Measurements from ENCODE around the gene PDS5B.

PDS5B gene

DNA sequence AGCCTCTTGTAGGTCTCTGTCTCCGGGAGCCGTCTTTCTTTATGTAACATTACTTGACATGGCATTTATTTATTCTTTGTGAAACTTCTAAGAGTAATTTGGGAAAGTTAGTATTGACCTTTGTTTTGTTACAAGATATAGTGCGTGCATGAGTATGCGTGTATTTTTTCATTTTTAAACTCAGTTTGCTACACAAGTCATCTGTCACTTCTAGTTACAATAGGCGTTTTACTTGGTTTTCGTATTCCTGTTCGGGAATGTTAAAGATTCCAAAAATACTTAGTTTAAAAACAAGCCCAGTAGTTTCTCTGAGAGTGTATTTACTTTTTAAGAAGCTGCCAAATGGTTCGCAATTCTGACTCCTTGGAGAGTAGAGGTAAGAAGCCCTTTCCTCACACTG lies 3.2 kb downstream of the PDS5B start:
- DNase-seq = no peak

DNA sequence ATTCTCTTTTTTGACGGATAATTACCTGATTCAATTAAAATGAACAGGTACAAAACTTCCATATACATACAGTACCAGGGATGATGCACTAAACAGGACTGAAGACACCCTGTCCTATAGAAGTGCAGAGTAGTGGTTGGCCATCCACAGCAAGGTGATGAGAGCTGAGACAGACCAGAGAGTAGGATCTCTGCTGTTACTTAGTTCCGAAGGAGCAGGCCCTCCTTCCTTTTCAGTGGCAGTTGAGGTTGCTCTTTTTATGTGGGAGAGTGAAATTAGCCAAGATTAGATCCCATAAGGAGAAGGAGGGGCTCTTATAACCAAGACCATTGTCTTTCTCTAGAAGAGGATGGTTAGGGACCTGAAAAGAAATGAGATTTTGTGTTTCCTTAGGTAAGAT lies 4.0 kb downstream of the PDS5B start:
- no peak for DNase-seq

GRCh38 chr13:32592082-32592481 lies 5.8 kb downstream of the PDS5B start:
- no peak for DNase-seq

- DNase-seq = no peak
Observed at GRCh38 chr13:32594157-32594738, 8.0 kb downstream of the PDS5B start.

DNA sequence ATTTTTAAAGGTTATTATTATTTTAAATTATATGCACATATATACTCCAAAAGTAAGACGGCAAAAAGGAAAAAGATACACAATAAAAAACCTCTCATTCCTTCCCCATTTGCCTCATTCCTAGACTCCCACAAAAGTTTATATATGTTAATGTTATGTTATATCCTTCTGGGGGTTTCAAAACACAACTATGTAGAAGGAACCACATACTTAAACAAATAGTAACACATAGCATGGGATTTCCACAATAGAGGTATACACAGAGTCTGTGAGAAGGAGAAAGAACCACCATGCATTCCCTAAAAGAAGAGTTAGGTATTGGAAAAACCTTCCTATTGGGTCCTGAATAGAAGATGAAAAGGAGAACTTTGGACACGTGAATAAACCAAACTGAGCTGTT lies 9.1 kb downstream of the PDS5B start:
- DNase-seq = no peak

- DNase-seq = no peak
Observed at GRCh38 chr13:32600890-32601289, 14.6 kb downstream of the PDS5B start.

- no peak for DNase-seq
Observed at GRCh38 chr13:32609428-32609827, 23.2 kb downstream of the PDS5B start.

DNA sequence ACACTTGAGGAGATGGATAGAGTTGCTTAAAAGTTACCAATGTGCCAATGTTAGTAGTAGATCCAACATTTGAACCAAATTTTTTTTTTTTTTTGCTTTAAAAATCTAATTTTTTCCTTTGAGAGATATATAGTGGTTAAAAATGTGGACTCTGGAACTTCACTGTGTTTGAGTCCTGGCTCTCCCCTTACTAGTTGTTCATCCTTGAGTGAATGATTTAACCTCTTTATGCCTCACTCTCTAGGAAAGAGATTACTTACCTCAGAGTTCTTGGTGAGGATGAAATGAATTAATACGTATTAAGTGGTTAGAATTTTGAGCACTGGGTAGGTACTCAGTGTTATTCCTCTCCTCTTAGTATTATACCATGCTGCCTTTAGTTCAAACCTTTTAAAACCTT lies 24.3 kb downstream of the PDS5B start:
- DNase-seq = no peak

GRCh38 chr13:32610977-32611376 lies 24.7 kb downstream of the PDS5B start:
- no peak for DNase-seq

GRCh38 chr13:32616883-32617511 lies 30.7 kb downstream of the PDS5B start:
- DNase-seq = no peak

GRCh38 chr13:32622827-32623226 lies 36.6 kb downstream of the PDS5B start:
- no peak for DNase-seq

DNA sequence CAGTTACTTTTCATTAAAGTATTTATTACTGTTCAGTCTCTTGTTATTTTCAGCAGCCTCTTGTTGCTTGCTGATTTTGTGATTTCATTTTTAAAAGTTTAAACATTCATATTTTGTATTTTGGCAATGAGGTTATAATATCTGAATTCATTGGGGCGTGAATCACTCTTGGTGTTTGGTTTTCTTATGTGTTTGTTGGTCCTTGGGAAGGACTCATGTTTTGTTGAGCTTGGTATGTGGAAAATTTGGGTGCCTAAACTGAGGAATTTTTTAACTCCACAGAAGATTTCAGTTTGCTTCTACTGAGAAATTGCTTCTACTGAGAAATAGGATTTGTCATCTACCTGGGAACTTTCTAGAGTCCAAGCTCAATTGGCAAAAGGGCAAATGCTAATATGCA lies 38.2 kb downstream of the PDS5B start:
- DNase-seq = no peak

GRCh38 chr13:32627793-32628192 lies 41.5 kb downstream of the PDS5B start:
- no peak for DNase-seq

DNA sequence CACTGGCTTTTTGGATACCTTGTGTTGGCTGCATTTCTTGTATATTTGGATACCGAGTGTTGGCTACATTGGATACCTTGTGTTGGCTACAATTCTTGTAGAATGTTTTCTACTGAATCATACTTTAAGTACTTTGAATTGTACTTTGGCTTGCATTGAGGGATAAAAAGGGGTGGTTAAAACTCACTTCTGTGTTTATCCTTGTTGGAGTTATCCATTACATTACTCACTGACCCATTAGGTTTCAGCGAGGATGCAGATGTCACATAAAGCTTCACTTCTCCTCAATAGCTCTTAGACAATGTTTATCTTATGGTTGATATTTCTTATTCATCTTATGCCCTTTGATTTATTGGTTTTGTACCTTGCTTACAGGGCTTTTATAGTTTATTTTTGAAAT lies 43.1 kb downstream of the PDS5B start:
- DNase-seq = no peak

- no peak for DNase-seq
Observed at GRCh38 chr13:32629866-32630265, 43.6 kb downstream of the PDS5B start.

GRCh38 chr13:32632343-32632909 lies 46.2 kb downstream of the PDS5B start:
- DNase-seq = no peak

DNA sequence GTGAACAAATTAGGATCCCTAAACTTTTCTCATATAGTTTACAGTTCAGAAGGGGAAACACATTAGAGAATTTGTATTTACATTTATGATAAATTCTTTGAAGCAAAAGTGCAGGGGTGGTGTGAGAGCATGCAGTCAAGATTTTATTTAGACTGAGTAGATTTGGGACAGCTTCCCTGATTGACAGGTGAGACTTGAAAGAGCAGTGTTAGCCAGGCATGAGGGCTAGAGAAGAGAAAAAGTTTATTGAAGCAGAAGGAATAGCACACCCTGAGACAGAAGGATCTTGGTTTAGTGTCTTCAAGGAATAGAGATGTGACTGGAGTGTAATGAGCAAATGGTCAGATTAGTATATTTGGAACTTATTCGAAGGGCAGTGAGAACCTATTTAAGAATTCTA lies 50.5 kb downstream of the PDS5B start:
- no peak for DNase-seq

DNA sequence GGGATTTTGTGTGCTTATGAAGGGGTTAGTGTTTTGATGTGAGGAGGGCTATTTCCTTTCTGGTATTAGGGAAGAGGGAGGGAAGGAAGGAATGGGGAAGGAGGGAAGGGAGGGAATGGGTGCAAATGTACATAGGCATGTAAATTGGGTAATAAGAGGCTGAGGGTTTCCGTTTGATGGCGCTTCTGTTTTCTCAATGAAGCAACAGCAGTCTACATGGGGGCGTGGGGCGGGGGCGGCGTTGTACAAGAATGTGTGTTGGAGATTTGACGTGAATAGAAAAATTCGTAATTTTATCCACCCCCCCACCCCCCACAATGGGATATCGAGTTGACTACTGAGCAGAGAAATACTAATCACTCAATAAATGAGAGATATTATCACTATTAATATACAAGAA lies 52.5 kb downstream of the PDS5B start:
- DNase-seq = no peak

DNA sequence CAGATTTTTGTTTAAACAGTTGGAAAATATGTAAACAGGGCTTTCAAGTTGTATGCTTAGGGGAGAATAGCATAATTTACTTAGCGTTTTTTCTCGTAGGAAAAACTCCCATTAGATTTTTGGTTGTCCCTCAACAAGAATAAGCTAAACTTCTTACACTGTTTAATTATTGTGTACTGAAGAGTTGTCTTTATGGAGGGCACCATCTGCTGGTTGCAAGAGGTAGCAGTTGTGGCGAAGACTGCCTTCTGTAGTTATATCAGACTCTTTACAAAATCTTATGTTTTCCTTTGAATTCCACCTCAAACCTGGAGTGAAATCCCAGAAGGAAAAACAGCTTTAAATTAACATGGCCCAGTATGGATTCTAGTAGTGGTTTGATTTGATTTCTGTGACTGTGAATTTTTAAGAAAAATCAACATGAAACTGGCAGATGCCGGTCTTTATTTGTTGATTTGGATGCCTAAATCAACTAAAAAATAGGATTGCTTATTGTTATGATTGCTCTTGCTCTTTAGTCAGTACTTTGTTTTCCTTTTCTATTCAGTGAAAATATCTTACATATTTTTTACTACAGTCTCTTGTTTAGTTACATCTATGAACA lies 53.4 kb downstream of the PDS5B start:
- peak; percentile 39 for DNase-seq

DNA sequence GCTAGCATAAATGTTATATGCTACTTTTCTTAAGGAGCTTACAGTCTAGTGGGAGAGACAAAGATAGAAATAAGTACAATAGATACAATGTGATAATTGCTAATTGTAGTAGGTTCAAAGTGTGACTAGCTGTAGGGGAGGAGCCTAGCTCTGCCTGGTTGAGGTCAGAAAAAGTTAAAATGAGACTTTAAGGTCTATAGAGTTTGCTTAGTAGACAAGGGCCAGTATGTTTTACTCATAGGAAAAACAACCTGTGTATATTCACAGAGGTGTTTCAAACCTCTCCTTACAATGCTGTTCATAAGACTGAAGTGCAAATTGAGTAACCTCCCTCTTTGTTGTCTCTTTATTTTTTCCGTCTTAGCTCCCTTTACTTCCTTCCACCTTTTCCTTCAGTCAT lies 56.1 kb downstream of the PDS5B start:
- no peak for DNase-seq

DNA sequence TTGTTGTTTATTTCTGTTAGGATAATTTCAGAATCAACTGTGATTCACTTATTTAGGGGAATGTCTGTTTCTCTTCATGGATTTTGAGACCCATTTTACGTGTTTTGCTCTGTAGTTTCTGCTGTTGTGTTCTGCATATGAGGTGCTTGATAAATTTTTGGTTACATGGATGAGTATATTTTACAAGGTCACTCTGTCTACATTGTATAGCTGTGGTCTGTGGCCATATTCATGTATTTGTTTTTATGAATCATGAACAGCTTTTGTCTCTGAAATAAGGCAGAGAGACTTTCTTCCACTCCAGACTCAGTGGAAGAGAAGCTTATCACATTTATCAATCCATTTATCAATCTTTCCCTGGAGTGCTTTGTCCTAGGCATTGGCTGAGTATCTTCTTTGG lies 56.6 kb downstream of the PDS5B start:
- DNase-seq = no peak

DNA sequence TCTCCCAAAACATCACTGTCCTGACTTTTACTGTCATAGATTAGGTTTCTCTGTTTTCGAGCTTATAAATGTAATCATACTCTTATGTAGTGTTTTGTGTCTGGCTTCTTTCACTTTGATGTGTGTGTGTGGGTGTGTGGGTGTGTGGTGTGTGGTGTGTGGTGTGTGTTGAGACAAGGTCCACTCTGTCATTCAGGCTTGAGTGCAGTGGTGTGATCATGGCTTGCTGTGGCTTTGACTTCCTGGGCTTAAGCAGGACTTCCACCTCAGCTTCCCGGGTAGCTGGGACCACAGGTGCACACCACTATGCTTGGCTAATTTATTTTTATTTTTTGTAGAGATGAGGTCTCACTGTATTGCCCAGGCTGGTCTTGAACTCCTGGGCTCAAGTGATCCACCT lies 59.6 kb downstream of the PDS5B start:
- no peak for DNase-seq

- DNase-seq = no peak
Observed at GRCh38 chr13:32647926-32648325, 61.7 kb downstream of the PDS5B start.

- DNase-seq = peak; percentile 9
Observed at GRCh38 chr13:32650705-32651311, 64.6 kb downstream of the PDS5B start.
